ENCODE measurements around the gene SLC1A3.
"Not testable (repeated sequence)": the region's sequence is repeated elsewhere in the genome, so short reads cannot be mapped to it uniquely, and the experiment has no call there.

The SLC1A3 gene

DNA sequence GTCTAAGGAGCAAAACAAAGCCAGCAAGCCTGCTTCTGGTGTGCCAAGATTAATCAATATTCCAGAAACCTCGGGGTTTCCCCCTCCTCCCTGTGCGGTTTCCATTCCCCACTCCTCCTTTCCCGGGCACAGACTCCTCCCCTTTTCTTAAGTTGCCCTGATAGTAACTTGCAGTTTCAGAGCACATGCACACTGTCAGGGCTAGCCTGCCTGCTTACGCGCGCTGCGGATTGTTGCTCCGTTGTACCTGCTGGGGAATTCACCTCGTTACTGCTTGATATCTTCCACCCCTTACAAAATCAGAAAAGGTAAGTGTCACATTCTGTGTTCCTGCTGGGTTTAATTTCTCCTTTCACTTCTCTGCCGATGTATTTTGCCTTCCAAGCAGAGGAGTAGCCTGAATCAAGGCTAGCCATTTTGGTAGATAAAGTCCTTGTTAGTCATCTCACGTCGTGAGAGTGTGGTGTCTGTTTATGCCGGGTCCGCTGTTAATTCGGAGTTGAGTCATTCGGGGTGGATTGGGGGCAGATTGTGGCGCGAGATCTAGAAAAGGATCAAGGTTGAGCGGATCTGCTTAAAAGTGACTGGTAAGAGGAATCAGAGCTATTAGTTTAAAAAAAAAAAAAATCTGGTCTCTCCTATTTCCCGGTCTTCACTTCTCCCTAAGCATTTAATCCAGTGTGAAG is at the start of gene SLC1A3:
SLC1A3 (plus strand) TSS at position 179 of the 686 bp plus-strand sequence. CDS start 1,818 bp downstream, outside the sequence.
- DNase-seq, result no peak

GRCh38 chr5:36558641-36559040 is 47.8 kb upstream of the SLC1A3 start:
- DNase-seq, result no peak

DNA sequence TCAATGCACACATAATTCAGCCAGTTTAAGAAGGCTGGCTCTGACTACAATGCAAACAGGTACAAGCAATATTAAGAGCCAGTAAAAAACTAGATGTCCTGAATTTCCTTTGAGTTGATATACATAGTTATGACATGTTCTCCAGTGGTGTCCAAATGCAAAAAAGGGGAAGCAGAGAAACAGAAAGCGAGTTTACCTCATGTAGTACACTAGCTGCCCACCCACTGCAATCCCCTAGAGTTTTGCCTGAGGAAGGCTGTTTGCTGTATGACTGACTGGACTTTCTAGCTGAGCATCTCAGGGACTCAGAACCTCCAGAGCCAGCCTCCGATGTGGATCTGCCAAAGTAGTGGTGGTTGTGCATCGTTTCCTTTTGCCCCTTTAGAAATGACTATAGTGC is 44.8 kb upstream of the SLC1A3 start:
- DNase-seq, result no peak

DNA sequence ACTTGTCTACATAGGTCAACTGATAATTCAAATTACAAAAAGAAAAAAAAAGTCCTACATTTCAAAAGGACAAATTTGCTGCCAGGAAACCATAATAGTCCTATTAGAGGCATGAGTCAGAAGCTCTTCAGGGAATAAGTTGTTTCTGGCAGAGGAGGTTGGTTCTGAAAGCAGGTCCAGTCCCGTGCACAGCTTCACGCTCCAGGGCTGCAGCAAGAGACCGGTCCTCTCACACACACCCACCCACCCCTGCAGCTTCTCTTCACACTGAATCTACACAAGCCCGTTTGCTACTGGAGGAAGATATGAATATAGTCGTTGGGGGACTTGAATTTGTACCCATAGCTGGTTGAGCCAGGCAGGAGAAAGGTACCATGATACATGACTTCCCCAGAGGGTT is 36.9 kb upstream of the SLC1A3 start:
- DNase-seq, result no peak

DNA sequence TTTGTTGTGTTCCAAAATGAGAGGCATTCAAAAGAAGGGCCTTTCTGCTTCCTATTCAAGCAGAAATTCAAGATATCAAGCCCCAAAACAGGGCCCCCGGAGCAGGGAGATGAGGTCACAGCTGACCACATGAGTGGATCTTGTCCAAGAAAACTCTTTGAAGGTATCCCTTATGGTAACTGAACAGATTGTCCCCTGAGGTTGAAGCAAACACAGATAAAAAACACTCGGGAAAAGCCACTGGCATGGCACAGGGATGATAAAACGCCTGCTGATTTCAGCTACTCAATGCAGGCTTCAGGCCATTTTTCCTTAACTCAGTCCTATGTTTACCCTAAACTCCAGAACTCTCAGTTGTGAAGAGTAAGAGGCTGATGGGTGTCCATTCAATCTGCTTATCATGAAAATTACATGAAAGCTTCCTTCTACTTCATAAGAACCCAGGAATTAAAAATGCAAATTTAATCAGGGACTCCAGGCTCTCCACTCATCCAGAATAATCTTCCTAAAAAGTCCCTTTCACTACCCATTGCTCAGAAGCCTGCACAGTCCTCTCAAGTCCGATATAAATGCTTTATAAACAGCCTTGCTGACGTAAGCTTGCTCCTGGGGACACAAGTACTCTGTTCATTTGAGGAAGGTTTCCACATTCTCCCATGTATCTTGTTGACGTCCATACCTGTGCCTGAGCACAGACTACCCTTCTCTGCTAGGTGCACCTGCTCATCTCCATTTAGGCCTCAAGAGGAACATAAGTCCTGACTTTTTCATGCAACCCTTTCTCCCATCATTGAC is 35.9 kb upstream of the SLC1A3 start:
- DNase-seq, result no peak

- no peak for DNase-seq
These were observed 34.9 kb upstream of the SLC1A3 start for GRCh38 chr5:36571401-36572042.

DNA sequence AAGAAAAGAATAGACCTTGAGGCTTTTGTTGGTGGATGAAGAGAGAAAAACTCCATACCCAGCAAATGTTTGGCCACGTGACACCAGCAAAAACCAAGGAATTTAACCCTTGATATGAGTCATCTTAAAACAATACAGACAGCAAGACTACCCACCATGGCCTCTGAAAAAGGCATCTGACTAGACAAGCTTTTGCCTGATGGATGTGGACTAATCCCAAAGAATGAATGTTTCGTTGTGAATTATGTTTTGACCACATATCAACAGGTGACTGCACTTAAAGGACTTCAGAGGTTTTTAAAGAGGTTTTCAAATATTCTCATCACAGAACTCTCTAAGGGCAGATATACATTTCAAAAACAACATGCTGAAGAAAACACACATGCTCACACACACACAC is 33.0 kb upstream of the SLC1A3 start:
- DNase-seq, result no peak

- DNase-seq, result no peak
These were observed 31.0 kb upstream of the SLC1A3 start for GRCh38 chr5:36575361-36575781.

GRCh38 chr5:36576721-36577120 is 29.7 kb upstream of the SLC1A3 start:
- DNase-seq, result no peak

- not testable (repeated sequence) for DNase-seq
These were observed 26.5 kb upstream of the SLC1A3 start for GRCh38 chr5:36579858-36580257.

DNA sequence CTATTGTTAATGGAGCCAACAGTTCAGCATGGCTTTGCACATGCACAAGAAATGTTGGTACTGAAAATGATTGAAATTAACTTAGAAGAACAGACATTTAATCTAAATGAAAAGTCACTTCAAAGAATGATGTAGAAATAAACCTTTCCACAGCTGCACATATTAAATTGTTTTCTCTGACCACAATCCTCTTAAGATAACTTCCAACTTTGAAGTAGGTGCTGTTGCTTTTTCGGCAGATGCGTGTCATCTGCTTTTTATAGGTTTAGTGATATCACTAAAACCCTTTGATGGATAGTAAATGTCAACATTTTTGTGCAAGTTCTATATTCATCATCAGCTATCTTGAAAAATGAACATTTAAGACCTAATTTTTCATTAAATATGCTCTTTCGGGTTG is 25.3 kb upstream of the SLC1A3 start:
- DNase-seq, result no peak

DNA sequence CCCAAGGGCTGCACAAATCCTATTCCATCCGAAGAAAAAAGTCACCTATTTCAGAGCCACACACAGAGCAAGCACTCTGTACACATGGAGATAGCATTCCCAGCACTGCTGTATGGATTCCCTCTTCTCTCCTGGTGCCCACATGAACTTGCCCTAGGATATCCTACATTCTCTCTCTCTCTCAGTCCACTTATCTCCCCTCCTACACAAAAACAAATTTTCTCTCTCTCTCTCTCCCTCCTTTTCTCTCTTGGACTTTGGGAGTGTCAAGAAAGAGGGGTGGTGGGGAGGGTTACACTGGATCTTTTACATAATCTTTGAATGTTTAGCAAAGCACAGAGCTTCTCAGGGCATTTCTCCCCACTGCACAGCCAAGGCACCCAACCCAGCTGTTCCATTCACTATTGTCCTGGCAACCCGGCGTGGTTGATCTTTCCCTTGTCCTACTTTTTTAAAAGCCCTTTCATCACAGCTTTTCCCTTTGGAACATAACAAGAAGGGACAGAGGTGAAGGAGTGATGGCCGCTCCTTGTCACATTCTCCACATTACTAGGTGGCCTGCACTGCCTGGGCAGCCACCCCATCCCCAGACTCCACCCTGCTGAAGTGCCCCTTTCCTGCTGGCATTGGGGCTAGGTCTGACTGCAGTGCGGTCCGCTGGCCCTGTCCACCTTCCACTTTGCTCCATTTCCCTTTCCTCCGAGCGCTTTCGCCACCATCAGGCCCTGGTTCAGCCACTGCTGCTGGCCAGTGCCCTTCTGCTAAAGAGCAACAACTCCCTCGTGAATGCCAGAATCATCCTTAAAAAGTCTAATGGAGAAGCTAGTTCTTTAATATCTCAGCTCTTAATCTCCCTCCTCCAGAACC is 22.2 kb upstream of the SLC1A3 start:
- DNase-seq, result no peak

- no peak for DNase-seq
These were observed 20.7 kb upstream of the SLC1A3 start for GRCh38 chr5:36585701-36586100.

DNA sequence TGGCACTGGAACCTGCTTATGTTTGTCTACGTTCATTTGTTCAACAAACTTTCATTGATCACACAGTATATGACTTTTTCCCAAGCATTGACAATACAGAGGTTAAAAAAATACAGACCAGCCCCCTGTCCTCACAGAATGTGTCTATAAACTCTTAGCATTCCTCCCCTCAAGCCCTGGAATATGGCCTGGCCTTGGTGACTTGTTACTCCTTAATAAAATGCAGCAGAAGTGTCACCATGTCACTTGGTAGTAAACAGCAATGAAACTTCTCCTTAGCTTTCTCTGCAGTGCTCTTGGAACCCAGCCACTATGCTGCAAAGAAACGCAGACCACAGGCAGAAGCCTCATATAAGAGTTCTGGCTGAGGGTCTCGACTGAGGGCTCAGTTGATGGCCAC is 19.1 kb upstream of the SLC1A3 start:
- no peak for DNase-seq

- DNase-seq, result not testable (repeated sequence)
These were observed 16.7 kb upstream of the SLC1A3 start for GRCh38 chr5:36589735-36590134.

DNA sequence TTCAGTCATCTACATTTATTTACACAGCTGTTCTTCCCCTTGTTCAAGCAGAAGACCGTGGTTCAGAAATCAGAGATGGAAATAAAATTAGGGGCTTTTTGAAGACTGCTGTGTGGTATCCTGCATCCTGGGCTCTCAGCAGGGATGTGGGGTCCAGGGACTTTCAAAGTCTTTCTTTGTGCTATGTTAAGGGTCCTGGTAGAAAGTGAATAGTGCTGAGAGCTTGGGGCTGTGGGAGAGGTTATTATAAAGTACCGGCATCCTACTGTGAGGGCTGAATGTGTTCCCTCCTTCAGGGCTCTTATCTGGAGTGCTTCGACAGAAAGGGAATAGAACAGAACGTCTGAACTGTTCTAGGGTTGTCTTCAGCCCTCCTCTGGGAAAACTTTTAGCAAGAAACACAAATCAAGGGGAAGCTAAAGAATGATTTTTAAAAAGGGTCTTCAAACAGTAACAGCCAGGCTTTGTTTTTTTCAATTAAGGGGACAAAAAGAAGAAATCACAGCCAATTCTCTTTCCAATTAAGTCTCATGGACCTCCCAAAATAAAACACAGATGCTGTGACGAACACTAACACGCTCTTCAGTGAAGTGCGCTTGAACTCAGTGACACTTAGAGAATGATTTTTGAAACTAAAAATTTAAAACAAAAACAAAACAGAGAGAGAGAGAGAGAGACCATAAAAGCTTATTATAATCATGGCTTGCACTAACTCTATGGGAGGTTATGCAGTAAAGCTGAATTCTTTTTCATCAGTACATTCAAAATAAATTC is 15.7 kb upstream of the SLC1A3 start:
- no peak for DNase-seq

- no peak for DNase-seq
These were observed 12.5 kb upstream of the SLC1A3 start for GRCh38 chr5:36593867-36594266.

DNA sequence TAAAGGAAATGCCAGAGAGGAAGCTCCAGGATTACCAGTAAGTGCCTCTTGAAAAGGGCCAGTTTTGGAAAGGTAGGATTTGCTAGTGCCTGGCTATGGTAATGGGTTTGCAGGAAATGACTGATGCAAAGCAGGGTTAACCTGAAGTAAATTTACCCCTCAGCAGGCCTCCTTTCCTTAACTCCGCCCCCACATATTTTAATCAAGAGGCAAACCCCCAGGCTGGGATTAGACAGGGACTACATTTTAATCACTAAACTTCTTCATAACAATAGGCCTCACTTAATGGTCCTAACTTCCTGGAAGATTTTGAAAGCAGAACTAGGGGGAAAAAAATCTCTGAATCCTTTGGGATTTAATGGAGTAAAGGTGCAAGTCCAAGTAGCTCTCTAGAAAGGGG is 10.2 kb upstream of the SLC1A3 start:
- DNase-seq, result no peak

- DNase-seq, result no peak
These were observed 9.7 kb upstream of the SLC1A3 start for GRCh38 chr5:36596756-36597155.

- no peak for DNase-seq
These were observed 8.4 kb upstream of the SLC1A3 start for GRCh38 chr5:36598045-36598444.

DNA sequence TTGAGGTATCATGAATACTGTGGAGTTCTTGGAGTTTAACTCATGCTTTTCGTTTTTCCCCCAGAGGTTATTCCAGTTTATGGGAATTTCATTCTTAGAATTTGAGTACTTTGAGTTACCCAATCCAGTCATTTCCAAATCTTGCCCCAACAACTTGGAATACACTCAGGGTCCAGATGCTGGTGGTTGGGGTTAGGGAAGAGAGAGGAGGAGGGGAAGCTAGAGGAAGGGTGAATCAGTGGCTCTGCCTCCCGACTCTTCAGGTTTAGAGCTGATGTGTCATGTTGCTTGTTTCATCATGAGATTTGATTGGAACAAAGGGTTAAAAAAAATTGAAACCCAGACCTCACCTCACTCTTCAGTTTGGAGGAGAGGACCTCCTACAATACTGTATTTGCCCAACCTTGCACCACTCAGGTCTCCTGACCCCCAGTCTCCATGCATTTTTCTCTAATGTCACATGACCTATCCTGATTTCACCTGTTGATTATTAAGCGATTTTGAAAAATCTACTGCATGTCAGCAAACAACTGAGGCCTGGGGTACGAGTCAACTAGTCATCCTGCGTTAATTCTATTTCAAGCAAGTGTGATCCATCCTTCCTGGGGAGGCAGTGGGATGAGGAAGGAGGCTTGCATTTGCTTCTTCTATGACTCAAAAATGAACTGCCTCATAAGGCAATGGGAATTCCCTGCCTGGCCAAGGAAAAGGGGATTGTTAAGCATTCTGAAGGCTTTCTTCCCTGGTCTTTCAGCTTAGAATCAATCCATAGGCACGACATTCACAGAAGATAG is 6.2 kb upstream of the SLC1A3 start:
- DNase-seq, result no peak

Measured in CD4-positive, alpha-beta T cell treated with Interleukin-6 for 4 hours (primary cell).